ENCODE measurements around the gene HSDL1. TPM values are rescaled to one million over a fixed set of nuclear protein-coding genes. Genes with fewer than 3 reads are reported as not detected.

Gene HSDL1
- total RNA-seq (26.1 and 27.9 TPM in 2 replicates), polyA plus RNA-seq (15.7 and 19.9 TPM in 2 replicates), polyA minus RNA-seq (26.8 and 34.5 TPM in 2 replicates), Bru-seq, nascent RNA (percentile 65 among the genes with signal in this experiment), BruChase-seq, experiment 1, labeled RNA remaining after a 6-hour chase (percentile 84 among the genes with signal in this experiment), BruChase-seq, experiment 2, labeled RNA remaining after a 2-hour chase (percentile 83 among the genes with signal in this experiment)
- 13.7 and 17.3 TPM in 2 replicates for polyA plus RNA-seq (2011; cell fraction: cytosol; rRNA removed)
- 35.9 and 46.6 TPM in 2 replicates for polyA plus RNA-seq (2011; cell fraction: nucleus; rRNA removed)
- polyA plus RNA-seq (2012), result 27.0 and 29.3 TPM in 2 replicates
- 9.4 TPM for polyA minus RNA-seq (2011; cell fraction: cytosol; rRNA and poly(A)+ RNA removed)
- polyA minus RNA-seq (2011; cell fraction: nucleus; rRNA and poly(A)+ RNA removed), result 15.0 and 18.7 TPM in 2 replicates
- long read RNA-seq, transcript HSDL1-208 (1 exons, 3,059 nt), result minor isoform, 24 of 62 reads
- long read RNA-seq, transcript HSDL1-201 (6 exons, 3,519 nt), result major isoform, 29 of 62 reads
- long read RNA-seq, partial matches to known transcripts, result 1 of 62 reads
- long read RNA-seq, other reads (novel, unspliced or antisense), result 5 of 62 reads

GRCh38 chr16:84144859-84145639, at the start of gene HSDL1, which contains the start of gene DNAAF1:
HSDL1 (minus strand) TSS chr16:84145177; CDS start chr16:84131321, 13,856 bp downstream.
DNAAF1 (plus strand) TSS chr16:84145308; CDS start chr16:84145441, 133 bp downstream.
- dilution Hi-C loops (cut with MboI; ENCODE audit: extremely low pct_ligation_motif_present, low sequenced_read_pairs) (no loop called here), intact Hi-C loops (cut with micrococcal nuclease) (loop anchor here (1.0 to 2.0 kb wide), 3 partner anchors 28 to 40 kb away; partner anchors contain the start of gene MBTPS1)
- Histone ChIP-seq H3K9ac (replicated peaks; ENCODE audit: extremely low read depth, insufficient read depth, low read length) (peak within 1 kb of the TSS; percentile 63), H3K9me3 (replicated peaks; ENCODE audit: control insufficient read depth, insufficient read depth, low read length) (no peaks in the 10 kb centered on the region), H3K36me3 (ENCODE audit: control insufficient read depth in 2 of 2, extremely low read depth in 1 of 2, insufficient read depth in 2 of 2, low read length in 2 of 2) (no peaks in the 10 kb centered on the region), H3K9me1 (replicated peaks; ENCODE audit: control insufficient read depth, extremely low read depth, insufficient read depth, low read length) (no peaks in the 10 kb centered on the region), H3K4me1 (ENCODE audit: control insufficient read depth, extremely low read depth, insufficient read depth, low read length) (peaks cover 5% of the 10 kb centered on the region), H3K4me3 (replicated peaks in 1 of 3; ENCODE audit: insufficient read depth in 1 of 3, low read depth in 1 of 3, low read length in 3 of 3) (peak within 1 kb of the TSS; percentile 65 to 91 (median 85)), H3K4me2 (ENCODE audit: insufficient read depth, low read length) (peak within 1 kb of the TSS; percentile 80), H2AFZ (ENCODE audit: low read depth, low read length) (peak within 1 kb of the TSS; percentile 100), H3K27me3 (ENCODE audit: control insufficient read depth in 2 of 2, insufficient read depth in 2 of 2, low read length in 2 of 2) (peaks cover 0 to 4% of the 10 kb centered on the region in 2 experiments), H3K27ac (ENCODE audit: insufficient read depth, low read depth, low read length) (peak within 1 kb of the TSS; percentile 34), H4K20me1 (replicated peaks; ENCODE audit: control insufficient read depth, extremely low read depth, insufficient read depth, low read length) (peaks cover 5% of the 10 kb centered on the region), H3K79me2 (ENCODE audit: control insufficient read depth, insufficient read depth, low read length) (peaks cover 10% of the 10 kb centered on the region)
- POLR2A ChIA-PET, result interaction anchor here (1.0 kb wide), 1 partner anchor 28 kb away, joined by 4 read pairs; the partner anchor contains the start of gene MBTPS1
- BruUV-seq (replicated peaks), result no TSS peak
- peak; percentile 76 for TF ChIP-seq MAX (IDR thresholded peaks at IDR 0.05; ENCODE audit: insufficient read depth, insufficient read length)
- TF ChIP-seq POLR2AphosphoS5 (IDR thresholded peaks at IDR 0.05; ENCODE audit: insufficient read depth, low read depth, low read length), result peak; percentile 79
- TF ChIP-seq CTCF (IDR thresholded peaks at IDR 0.05; ENCODE audit: extremely low read depth in 1 of 2, insufficient read depth in 1 of 2, low read depth in 1 of 2, low read length in 2 of 2), result no peak
- FAIRE-seq, result peak; percentile 86
- CTCF ChIA-PET, result interaction anchor here (1.1 to 2.3 kb wide), 4 partner anchors 11 to 60 kb away, joined by 4 to 12 read pairs (median 5); partner anchors contain the start of genes MBTPS1 and TAF1C
- DNase-seq (ENCODE audit: low read depth, low spot score), result peak; percentile 88
